ENCODE results near the gene TNNT1. TPM values are rescaled to one million over a fixed set of nuclear protein-coding genes. Genes with fewer than 3 reads are reported as not detected.

TNNT1 gene
- total RNA-seq, 1 donor from 2014 or later: 2.8 TPM

DNA sequence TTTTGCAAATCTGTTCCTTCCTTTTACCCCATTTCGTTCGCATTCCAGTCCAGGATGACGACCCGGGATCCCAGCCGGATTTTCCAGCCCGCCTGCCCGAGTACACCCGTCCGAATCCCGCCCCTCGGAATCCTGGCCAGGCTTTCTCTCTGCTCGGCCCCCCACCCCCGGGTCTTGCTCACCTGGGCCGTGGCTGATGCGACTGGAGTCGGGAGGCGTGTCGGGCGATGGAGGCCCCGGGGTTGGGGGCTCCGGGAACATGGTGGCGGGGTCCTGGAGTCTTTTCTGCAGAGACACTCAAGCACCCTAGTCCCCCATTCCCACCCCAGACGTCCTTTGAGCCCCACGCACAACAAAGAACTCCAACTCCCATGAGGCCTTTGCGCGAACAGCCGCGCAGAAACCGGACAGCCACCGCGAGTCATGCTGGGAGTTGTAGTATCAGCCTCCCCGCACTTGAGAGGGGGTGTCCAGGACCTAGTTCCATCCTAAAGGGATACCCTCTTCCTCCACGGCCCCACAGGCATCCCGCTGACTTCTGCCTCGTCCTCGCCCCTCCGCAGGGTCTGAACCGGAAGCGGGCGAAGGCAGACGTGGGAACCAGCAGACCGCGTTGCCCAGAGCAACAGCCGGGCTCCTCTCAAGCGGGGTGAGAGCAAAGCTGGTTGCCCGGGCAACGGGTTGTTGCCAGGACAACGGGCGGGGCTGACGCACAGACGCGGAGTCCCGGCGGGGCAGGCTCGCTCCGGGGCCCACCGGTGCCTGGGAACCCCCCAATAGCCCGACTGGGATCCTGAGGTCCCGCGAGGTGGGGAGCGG lies 30.0 kb upstream of the TNNT1 start:
- H3K27me3 Mint-ChIP-seq (ENCODE audit: unreplicated experiment): peaks cover 30% of the 10 kb centered on the region
- H3K36me3 Mint-ChIP-seq (ENCODE audit: low read depth, unreplicated experiment): peaks cover 3% of the 10 kb centered on the region
- peaks cover 5% of the 10 kb centered on the region for H3K4me1 Mint-ChIP-seq (ENCODE audit: unreplicated experiment)
- peak; percentile 80 for DNase-seq (ENCODE audit: low spot score)
- TF ChIP-seq, protein P1, sequence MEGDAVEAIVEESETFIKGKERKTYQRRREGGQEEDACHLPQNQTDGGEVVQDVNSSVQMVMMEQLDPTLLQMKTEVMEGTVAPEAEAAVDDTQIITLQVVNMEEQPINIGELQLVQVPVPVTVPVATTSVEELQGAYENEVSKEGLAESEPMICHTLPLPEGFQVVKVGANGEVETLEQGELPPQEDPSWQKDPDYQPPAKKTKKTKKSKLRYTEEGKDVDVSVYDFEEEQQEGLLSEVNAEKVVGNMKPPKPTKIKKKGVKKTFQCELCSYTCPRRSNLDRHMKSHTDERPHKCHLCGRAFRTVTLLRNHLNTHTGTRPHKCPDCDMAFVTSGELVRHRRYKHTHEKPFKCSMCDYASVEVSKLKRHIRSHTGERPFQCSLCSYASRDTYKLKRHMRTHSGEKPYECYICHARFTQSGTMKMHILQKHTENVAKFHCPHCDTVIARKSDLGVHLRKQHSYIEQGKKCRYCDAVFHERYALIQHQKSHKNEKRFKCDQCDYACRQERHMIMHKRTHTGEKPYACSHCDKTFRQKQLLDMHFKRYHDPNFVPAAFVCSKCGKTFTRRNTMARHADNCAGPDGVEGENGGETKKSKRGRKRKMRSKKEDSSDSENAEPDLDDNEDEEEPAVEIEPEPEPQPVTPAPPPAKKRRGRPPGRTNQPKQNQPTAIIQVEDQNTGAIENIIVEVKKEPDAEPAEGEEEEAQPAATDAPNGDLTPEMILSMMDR (IDR thresholded peaks at IDR 0.05; ENCODE audit: unreplicated experiment): no peak
- peak overlapping the region; percentile 82 for H3K4me3 Mint-ChIP-seq (ENCODE audit: unreplicated experiment)
- peak overlapping the region; percentile 36 for H3K27ac Mint-ChIP-seq (ENCODE audit: unreplicated experiment)
- H3K9me3 Mint-ChIP-seq (ENCODE audit: unreplicated experiment): no peaks in the 10 kb centered on the region

GRCh38 chr19:55176076-55176475 lies 27.1 kb upstream of the TNNT1 start:
- peaks cover 12% of the 10 kb centered on the region for H3K4me1 Mint-ChIP-seq (ENCODE audit: unreplicated experiment)
- no peak overlapping the region for H3K4me3 Mint-ChIP-seq (ENCODE audit: unreplicated experiment)
- TF ChIP-seq, protein P1 (IDR thresholded peaks at IDR 0.05; ENCODE audit: unreplicated experiment): no peak

DNA sequence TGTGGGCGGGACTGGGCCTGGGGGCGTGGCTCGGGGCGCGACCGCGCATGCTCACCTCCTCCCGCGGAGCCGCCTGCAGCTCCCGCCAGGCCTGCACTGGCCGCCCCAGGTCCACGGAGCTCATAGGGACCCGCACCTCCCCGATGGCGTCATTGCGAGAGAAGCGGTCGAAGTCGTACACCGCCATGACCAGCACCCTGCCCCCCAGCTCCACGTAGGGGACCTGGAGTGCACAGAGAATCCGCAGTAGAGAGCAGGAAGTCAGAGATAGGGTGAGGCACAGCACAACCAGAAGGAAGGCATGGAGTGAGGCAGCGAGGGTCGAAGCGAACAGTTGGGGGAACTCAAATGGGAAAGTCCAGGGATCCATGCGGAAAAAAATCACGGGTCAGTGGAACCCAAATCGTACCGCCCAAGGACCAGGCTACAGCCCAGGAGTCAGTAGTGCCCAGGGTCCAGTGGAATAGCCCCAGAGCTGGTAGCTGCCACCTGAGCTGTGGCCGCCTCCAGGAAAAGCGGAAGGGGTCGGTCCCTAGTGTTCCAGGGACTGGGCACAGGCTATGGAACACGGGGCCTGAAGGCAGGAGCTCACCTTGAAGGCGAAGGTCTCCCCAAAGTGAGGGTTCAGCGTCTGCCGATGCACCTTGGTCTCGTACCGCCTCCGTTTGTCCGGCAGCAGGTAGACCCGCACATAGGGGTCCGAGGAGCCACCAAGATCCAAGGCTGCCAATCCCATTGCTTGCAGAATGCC lies 26.3 kb upstream of the TNNT1 start:
- Mint-ChIP-seq H3K27me3 (ENCODE audit: unreplicated experiment) (peaks cover 32% of the 10 kb centered on the region), H3K36me3 (ENCODE audit: low read depth, unreplicated experiment) (peaks cover 8% of the 10 kb centered on the region), H3K4me1 (ENCODE audit: unreplicated experiment) (peaks cover 12% of the 10 kb centered on the region), H3K9me3 (ENCODE audit: unreplicated experiment) (no peaks in the 10 kb centered on the region), H3K27ac (ENCODE audit: unreplicated experiment) (no peak overlapping the region), H3K4me3 (ENCODE audit: unreplicated experiment) (no peak overlapping the region)
- TF ChIP-seq, protein P1 (IDR thresholded peaks at IDR 0.05; ENCODE audit: unreplicated experiment): no peak
- DNase-seq (ENCODE audit: low spot score): no peak

More at GRCh38 chr19:55176076-55176475, 27.1 kb upstream of the TNNT1 start:
- DNase-seq (ENCODE audit: low spot score): no peak
- H3K36me3 Mint-ChIP-seq (ENCODE audit: low read depth, unreplicated experiment): peaks cover 8% of the 10 kb centered on the region
- H3K9me3 Mint-ChIP-seq (ENCODE audit: unreplicated experiment): no peaks in the 10 kb centered on the region
- H3K27ac Mint-ChIP-seq (ENCODE audit: unreplicated experiment): no peak overlapping the region
- H3K27me3 Mint-ChIP-seq (ENCODE audit: unreplicated experiment): peaks cover 38% of the 10 kb centered on the region

GRCh38 chr19:55174425-55175116 lies 25.6 kb upstream of the TNNT1 start:
- Mint-ChIP-seq H3K9me3 (ENCODE audit: unreplicated experiment) (no peaks in the 10 kb centered on the region), H3K27me3 (ENCODE audit: unreplicated experiment) (peaks cover 30% of the 10 kb centered on the region), H3K4me3 (ENCODE audit: unreplicated experiment) (no peak overlapping the region), H3K27ac (ENCODE audit: unreplicated experiment) (no peak overlapping the region), H3K36me3 (ENCODE audit: low read depth, unreplicated experiment) (peaks cover 8% of the 10 kb centered on the region), H3K4me1 (ENCODE audit: unreplicated experiment) (peaks cover 10% of the 10 kb centered on the region)
- DNase-seq (ENCODE audit: low spot score): no peak
- TF ChIP-seq, protein P1 (IDR thresholded peaks at IDR 0.05; ENCODE audit: unreplicated experiment): no peak

Measured in endothelial cell (in vitro differentiated cells).